ENCODE data around the gene LRCH1.

LRCH1 gene

GRCh38 chr13:46602531-46602930 lies 49.6 kb downstream of the LRCH1 start:
- H3K27ac ChIP-seq (ENCODE audit: low read length) = no peak overlapping the region

GRCh38 chr13:46603165-46603603 lies 50.2 kb downstream of the LRCH1 start:
- Histone ChIP-seq H3K36me3 (ENCODE audit: control insufficient read depth, insufficient read depth, low read length) (no peaks in the 10 kb centered on the region), H3K27ac (ENCODE audit: low read length) (no peak overlapping the region), H3K4me3 (ENCODE audit: low read length) (no peak overlapping the region), H3K9me3 (ENCODE audit: control insufficient read depth, insufficient read depth, low read length) (no peaks in the 10 kb centered on the region), H3K27me3 (ENCODE audit: control insufficient read depth, insufficient read depth, low read length) (no peaks in the 10 kb centered on the region), H3K4me1 (ENCODE audit: control insufficient read depth, insufficient read depth, low read length) (no peaks in the 10 kb centered on the region)
- no peak for DNase-seq (ENCODE audit: low read depth, low spot score)
- no CpG with 5 or more reads among the region's 4 CpGs for WGBS (ENCODE audit: insufficient coverage, insufficient read length)

More at GRCh38 chr13:46602531-46602930, 49.6 kb downstream of the LRCH1 start:
- WGBS (ENCODE audit: insufficient coverage, insufficient read length) = no CpG with 5 or more reads among the region's 4 CpGs
- H3K36me3 ChIP-seq (ENCODE audit: control insufficient read depth, insufficient read depth, low read length) = no peaks in the 10 kb centered on the region
- DNase-seq (ENCODE audit: low read depth, low spot score) = no peak
- no peak overlapping the region for H3K4me3 ChIP-seq (ENCODE audit: low read length)
- no peaks in the 10 kb centered on the region for H3K27me3 ChIP-seq (ENCODE audit: control insufficient read depth, insufficient read depth, low read length)
- H3K4me1 ChIP-seq (ENCODE audit: control insufficient read depth, insufficient read depth, low read length) = no peaks in the 10 kb centered on the region
- H3K9me3 ChIP-seq (ENCODE audit: control insufficient read depth, insufficient read depth, low read length) = no peaks in the 10 kb centered on the region

GRCh38 chr13:46604226-46604990 lies 51.4 kb downstream of the LRCH1 start:
- Histone ChIP-seq H3K27me3 (ENCODE audit: control insufficient read depth, insufficient read depth, low read length) (no peaks in the 10 kb centered on the region), H3K4me3 (ENCODE audit: low read length) (no peak overlapping the region), H3K9me3 (ENCODE audit: control insufficient read depth, insufficient read depth, low read length) (no peaks in the 10 kb centered on the region), H3K27ac (ENCODE audit: low read length) (no peak overlapping the region), H3K4me1 (ENCODE audit: control insufficient read depth, insufficient read depth, low read length) (no peaks in the 10 kb centered on the region), H3K36me3 (ENCODE audit: control insufficient read depth, insufficient read depth, low read length) (no peaks in the 10 kb centered on the region)
- WGBS (ENCODE audit: insufficient coverage, insufficient read length) = no CpG with 5 or more reads among the region's 5 CpGs
- no peak for DNase-seq (ENCODE audit: low read depth, low spot score)

DNA sequence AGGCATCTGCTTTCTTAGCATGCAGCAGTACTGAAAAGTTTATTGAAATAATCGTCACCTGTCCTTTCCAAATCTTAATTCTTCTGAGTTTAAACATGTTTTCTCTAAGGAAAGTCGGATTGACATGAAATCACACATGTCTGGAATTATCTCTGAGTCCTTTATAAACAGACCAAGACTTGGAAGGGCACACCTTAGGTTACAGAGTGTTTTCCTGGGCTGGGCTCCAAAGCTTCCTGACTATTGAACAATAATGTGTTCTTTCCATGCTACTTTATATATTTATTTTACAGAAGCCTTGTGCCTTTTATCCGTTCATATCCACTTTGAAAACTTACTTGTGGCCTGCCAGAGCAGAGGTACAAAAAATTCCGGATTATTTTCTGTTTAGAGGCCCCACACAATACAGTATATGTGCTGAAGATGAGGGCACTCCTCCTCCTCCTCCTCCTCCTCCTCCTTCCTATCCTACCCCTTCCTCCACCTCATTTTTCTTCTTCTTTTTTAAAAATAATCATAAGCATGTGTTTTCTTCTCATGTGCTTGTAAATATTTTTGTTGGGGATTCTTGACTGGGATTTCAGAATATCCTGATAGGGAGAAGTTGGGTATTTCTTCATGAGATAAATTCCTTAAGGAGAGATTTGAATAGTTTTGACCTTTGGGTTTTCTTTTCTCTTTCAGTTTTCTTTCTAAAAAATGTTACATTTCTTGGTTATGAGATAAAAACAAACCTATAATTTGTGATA lies 52.3 kb downstream of the LRCH1 start:
- Histone ChIP-seq H3K4me3 (ENCODE audit: low read length) (no peak overlapping the region), H3K27me3 (ENCODE audit: control insufficient read depth, insufficient read depth, low read length) (no peaks in the 10 kb centered on the region), H3K9me3 (ENCODE audit: control insufficient read depth, insufficient read depth, low read length) (no peaks in the 10 kb centered on the region), H3K4me1 (ENCODE audit: control insufficient read depth, insufficient read depth, low read length) (no peaks in the 10 kb centered on the region), H3K36me3 (ENCODE audit: control insufficient read depth, insufficient read depth, low read length) (no peaks in the 10 kb centered on the region), H3K27ac (ENCODE audit: low read length) (no peak overlapping the region)
- WGBS (ENCODE audit: insufficient coverage, insufficient read length) = no CpG with 5 or more reads among the region's 4 CpGs
- DNase-seq (ENCODE audit: low read depth, low spot score) = no peak

- H3K36me3 ChIP-seq (ENCODE audit: control insufficient read depth, insufficient read depth, low read length) = no peaks in the 10 kb centered on the region
- WGBS (ENCODE audit: insufficient coverage, insufficient read length) = no CpG with 5 or more reads among the region's 3 CpGs
- no peak overlapping the region for H3K4me3 ChIP-seq (ENCODE audit: low read length)
- H3K9me3 ChIP-seq (ENCODE audit: control insufficient read depth, insufficient read depth, low read length) = no peaks in the 10 kb centered on the region
- DNase-seq (ENCODE audit: low read depth, low spot score) = no peak
- H3K27ac ChIP-seq (ENCODE audit: low read length) = no peak overlapping the region
- H3K27me3 ChIP-seq (ENCODE audit: control insufficient read depth, insufficient read depth, low read length) = no peaks in the 10 kb centered on the region
- H3K4me1 ChIP-seq (ENCODE audit: control insufficient read depth, insufficient read depth, low read length) = no peaks in the 10 kb centered on the region
Measured at GRCh38 chr13:46605825-46606554, 53.0 kb downstream of the LRCH1 start.

DNA sequence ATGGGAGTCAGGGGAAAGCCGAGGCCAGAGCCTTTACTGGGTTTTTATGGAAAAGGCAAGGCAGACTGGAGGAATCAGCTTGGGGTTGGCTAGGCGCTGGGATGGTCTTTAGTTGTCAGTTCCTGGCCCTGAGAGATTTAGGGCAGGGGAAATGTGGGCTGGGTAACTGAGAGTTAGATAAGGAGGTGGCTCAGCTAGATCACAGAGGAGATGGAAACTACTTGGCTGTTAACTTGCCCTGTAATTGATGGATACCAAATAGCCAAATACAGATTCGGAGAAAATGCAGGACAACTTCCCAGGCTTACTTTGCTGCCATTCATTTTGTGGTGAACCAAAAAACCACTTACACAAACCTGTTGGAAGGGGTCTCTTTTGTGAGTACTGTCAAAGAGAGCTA lies 54.0 kb downstream of the LRCH1 start:
- H3K4me3 ChIP-seq (ENCODE audit: low read length) = no peak overlapping the region
- WGBS (ENCODE audit: insufficient coverage, insufficient read length) = no CpG with 5 or more reads among the region's 3 CpGs
- no peak overlapping the region for H3K27ac ChIP-seq (ENCODE audit: low read length)

GRCh38 chr13:46607768-46608564 lies 55.0 kb downstream of the LRCH1 start:
- H3K4me3 ChIP-seq (ENCODE audit: low read length) = no peak overlapping the region
- no peaks in the 10 kb centered on the region for H3K36me3 ChIP-seq (ENCODE audit: control insufficient read depth, insufficient read depth, low read length)
- H3K9me3 ChIP-seq (ENCODE audit: control insufficient read depth, insufficient read depth, low read length) = no peaks in the 10 kb centered on the region
- H3K4me1 ChIP-seq (ENCODE audit: control insufficient read depth, insufficient read depth, low read length) = no peaks in the 10 kb centered on the region
- DNase-seq (ENCODE audit: low read depth, low spot score) = no peak
- no CpG with 5 or more reads among the region's 9 CpGs for WGBS (ENCODE audit: insufficient coverage, insufficient read length)
- H3K27ac ChIP-seq (ENCODE audit: low read length) = no peak overlapping the region
- no peaks in the 10 kb centered on the region for H3K27me3 ChIP-seq (ENCODE audit: control insufficient read depth, insufficient read depth, low read length)

More for the DNA sequence above, 54.0 kb downstream of the LRCH1 start:
- Histone ChIP-seq H3K4me1 (ENCODE audit: control insufficient read depth, insufficient read depth, low read length) (no peaks in the 10 kb centered on the region), H3K36me3 (ENCODE audit: control insufficient read depth, insufficient read depth, low read length) (no peaks in the 10 kb centered on the region), H3K27me3 (ENCODE audit: control insufficient read depth, insufficient read depth, low read length) (no peaks in the 10 kb centered on the region), H3K9me3 (ENCODE audit: control insufficient read depth, insufficient read depth, low read length) (no peaks in the 10 kb centered on the region)
- no peak for DNase-seq (ENCODE audit: low read depth, low spot score)

DNA sequence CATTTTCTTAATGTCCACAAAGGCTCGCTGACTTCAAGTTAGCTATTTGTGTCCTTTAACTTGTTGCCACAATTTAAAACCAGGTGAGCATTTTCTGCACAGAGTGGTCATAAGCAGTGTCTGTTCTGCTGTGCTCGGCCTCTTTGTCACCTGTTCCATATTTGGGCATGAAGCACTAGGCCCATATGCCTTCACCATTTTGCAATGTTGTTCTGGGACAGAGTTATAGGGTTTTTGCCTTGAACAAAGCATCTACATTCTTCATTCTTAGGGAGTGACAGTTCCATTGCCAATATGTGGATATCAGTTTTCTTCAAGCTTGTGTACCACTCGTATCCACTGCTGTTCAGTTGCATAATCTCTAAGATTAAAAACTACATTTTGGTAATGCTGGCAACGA lies 56.1 kb downstream of the LRCH1 start:
- Histone ChIP-seq H3K4me3 (ENCODE audit: low read length) (no peak overlapping the region), H3K4me1 (ENCODE audit: control insufficient read depth, insufficient read depth, low read length) (0 out of 2 replicates have a peak, but pooled peaks cover 1% of the 10 kb centered on the region), H3K27me3 (ENCODE audit: control insufficient read depth, insufficient read depth, low read length) (no peaks in the 10 kb centered on the region), H3K27ac (ENCODE audit: low read length) (no peak overlapping the region), H3K36me3 (ENCODE audit: control insufficient read depth, insufficient read depth, low read length) (no peaks in the 10 kb centered on the region), H3K9me3 (ENCODE audit: control insufficient read depth, insufficient read depth, low read length) (no peaks in the 10 kb centered on the region)
- no CpG with 5 or more reads among the region's 4 CpGs for WGBS (ENCODE audit: insufficient coverage, insufficient read length)
- no peak for DNase-seq (ENCODE audit: low read depth, low spot score)

DNA sequence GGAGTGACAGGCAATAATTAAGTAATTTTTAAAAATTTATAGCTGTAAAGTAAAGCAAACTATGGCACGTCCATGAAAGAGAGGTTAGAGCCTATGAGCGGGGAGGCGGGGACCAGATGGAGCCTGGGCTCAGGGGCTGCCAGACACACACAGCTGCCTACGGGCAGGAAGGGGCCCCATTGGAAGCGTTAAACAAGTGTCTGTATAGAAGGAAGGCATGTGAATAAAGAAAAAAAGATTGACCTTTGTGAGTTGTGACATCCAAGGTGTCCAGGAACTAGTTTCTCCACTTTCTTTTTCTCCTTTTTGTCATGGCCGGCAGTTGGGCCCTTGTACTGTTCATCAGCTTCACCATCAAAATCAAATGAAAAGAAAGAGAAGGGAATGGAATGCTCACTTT lies 56.8 kb downstream of the LRCH1 start:
- H3K4me1 ChIP-seq (ENCODE audit: control insufficient read depth, insufficient read depth, low read length) = 0 out of 2 replicates have a peak, but pooled peaks cover 1% of the 10 kb centered on the region
- H3K27ac ChIP-seq (ENCODE audit: low read length) = no peak overlapping the region
- DNase-seq (ENCODE audit: low read depth, low spot score) = no peak
- H3K36me3 ChIP-seq (ENCODE audit: control insufficient read depth, insufficient read depth, low read length) = no peaks in the 10 kb centered on the region
- WGBS (ENCODE audit: insufficient coverage, insufficient read length) = no CpG with 5 or more reads among the region's 6 CpGs
- no peak overlapping the region for H3K4me3 ChIP-seq (ENCODE audit: low read length)
- H3K27me3 ChIP-seq (ENCODE audit: control insufficient read depth, insufficient read depth, low read length) = no peaks in the 10 kb centered on the region
- no peaks in the 10 kb centered on the region for H3K9me3 ChIP-seq (ENCODE audit: control insufficient read depth, insufficient read depth, low read length)

GRCh38 chr13:46612267-46612666 lies 59.3 kb downstream of the LRCH1 start:
- Histone ChIP-seq H3K27me3 (ENCODE audit: control insufficient read depth, insufficient read depth, low read length) (no peaks in the 10 kb centered on the region), H3K9me3 (ENCODE audit: control insufficient read depth, insufficient read depth, low read length) (no peaks in the 10 kb centered on the region), H3K4me1 (ENCODE audit: control insufficient read depth, insufficient read depth, low read length) (0 out of 2 replicates have a peak, but pooled peaks cover 1% of the 10 kb centered on the region), H3K27ac (ENCODE audit: low read length) (no peak overlapping the region), H3K4me3 (ENCODE audit: low read length) (no peak overlapping the region), H3K36me3 (ENCODE audit: control insufficient read depth, insufficient read depth, low read length) (no peaks in the 10 kb centered on the region)
- no peak for DNase-seq (ENCODE audit: low read depth, low spot score)
- no CpG with 5 or more reads among the region's 3 CpGs for WGBS (ENCODE audit: insufficient coverage, insufficient read length)
